ENCODE measurements around the gene SPATS2L. TPM values are rescaled to one million over a fixed set of nuclear protein-coding genes. Genes with fewer than 3 reads are reported as not detected.

Gene SPATS2L
- total RNA-seq, 1 experiment from 2014 or later: not detected

- no peak overlapping the region for H2AFZ ChIP-seq (ENCODE audit: low read length)
- H3K4me2 ChIP-seq (ENCODE audit: low read depth, low read length, poor library complexity, severe bottlenecking): no peak overlapping the region
- H3K4me3 ChIP-seq (ENCODE audit: low read length): no peak overlapping the region
- H3K4me1 ChIP-seq (ENCODE audit: low read length): no peaks in the 10 kb centered on the region
- no peak for DNase-seq
- H3K79me2 ChIP-seq (ENCODE audit: low read length): no peaks in the 10 kb centered on the region
- no peaks in the 10 kb centered on the region for H3K36me3 ChIP-seq (ENCODE audit: insufficient read depth, low read length)
- no peak overlapping the region for H3K27ac ChIP-seq (ENCODE audit: low read length)
- H3K27me3 ChIP-seq (ENCODE audit: low read length): no peaks in the 10 kb centered on the region
- no peak overlapping the region for H3K9ac ChIP-seq (ENCODE audit: low read length)
- no peaks in the 10 kb centered on the region for H3K9me2 ChIP-seq (replicated peaks; ENCODE audit: insufficient read depth, low read length)
- H3K9me3 ChIP-seq (ENCODE audit: low read length): no peaks in the 10 kb centered on the region
- no peaks in the 10 kb centered on the region for H4K20me1 ChIP-seq (ENCODE audit: insufficient read depth, low read depth, low read length)
These were observed 117.0 kb downstream of the SPATS2L start for GRCh38 chr2:200423541-200423940.

DNA sequence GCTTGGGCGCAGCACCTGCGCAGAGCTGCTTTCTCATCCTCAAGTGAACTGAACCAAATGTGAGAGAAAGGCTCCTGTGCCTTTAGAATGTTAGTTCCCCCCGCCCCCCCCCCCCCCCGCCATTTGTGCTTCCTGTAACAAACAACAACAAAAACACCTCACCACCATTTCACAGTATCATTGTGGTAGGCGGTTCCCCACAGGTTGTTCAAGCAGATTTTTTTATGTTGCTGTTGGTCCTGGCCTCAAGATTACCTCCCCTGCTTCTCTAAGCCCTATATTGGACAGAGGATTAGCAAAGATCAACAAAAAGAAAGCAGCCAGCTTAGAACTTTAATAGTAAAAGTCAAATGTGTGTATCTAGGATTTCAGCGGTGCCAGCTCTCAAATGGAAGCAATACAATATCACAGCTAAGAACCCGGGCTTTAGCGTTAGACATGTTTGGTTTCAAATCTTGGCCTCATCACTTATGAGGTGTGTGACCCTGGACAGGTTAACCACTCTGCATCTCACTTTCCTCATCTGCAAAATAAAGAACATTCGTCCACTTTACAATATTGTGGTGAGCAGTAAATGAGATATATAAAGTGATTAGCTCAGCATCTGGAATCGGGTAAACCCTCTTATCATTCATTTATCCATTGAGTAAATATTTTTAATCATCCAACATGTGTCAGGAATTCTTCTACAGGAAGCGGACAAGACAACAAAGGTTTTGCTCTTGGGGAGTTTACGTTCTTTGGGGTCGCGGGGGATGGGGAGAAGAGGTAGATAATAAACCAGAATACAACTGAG is 118.7 kb downstream of the SPATS2L start:
- H3K27ac ChIP-seq (ENCODE audit: low read length): no peak overlapping the region
- H3K9me2 ChIP-seq (replicated peaks; ENCODE audit: insufficient read depth, low read length): no peaks in the 10 kb centered on the region
- H3K9me3 ChIP-seq (ENCODE audit: low read length): no peaks in the 10 kb centered on the region
- no peak overlapping the region for H2AFZ ChIP-seq (ENCODE audit: low read length)
- H3K4me3 ChIP-seq (ENCODE audit: low read length): no peak overlapping the region
- no peaks in the 10 kb centered on the region for H3K4me1 ChIP-seq (ENCODE audit: low read length)
- H3K9ac ChIP-seq (ENCODE audit: low read length): no peak overlapping the region
- no peak for DNase-seq
- no peaks in the 10 kb centered on the region for H3K36me3 ChIP-seq (ENCODE audit: insufficient read depth, low read length)
- H3K4me2 ChIP-seq (ENCODE audit: low read depth, low read length, poor library complexity, severe bottlenecking): no peak overlapping the region
- H3K27me3 ChIP-seq (ENCODE audit: low read length): no peaks in the 10 kb centered on the region
- H3K79me2 ChIP-seq (ENCODE audit: low read length): no peaks in the 10 kb centered on the region
- no peaks in the 10 kb centered on the region for H4K20me1 ChIP-seq (ENCODE audit: insufficient read depth, low read depth, low read length)

- Histone ChIP-seq H3K79me2 (ENCODE audit: low read length) (no peaks in the 10 kb centered on the region), H3K9ac (ENCODE audit: low read length) (no peak overlapping the region), H3K36me3 (ENCODE audit: insufficient read depth, low read length) (no peaks in the 10 kb centered on the region)
These were observed 120.3 kb downstream of the SPATS2L start for GRCh38 chr2:200426754-200427153.

DNA sequence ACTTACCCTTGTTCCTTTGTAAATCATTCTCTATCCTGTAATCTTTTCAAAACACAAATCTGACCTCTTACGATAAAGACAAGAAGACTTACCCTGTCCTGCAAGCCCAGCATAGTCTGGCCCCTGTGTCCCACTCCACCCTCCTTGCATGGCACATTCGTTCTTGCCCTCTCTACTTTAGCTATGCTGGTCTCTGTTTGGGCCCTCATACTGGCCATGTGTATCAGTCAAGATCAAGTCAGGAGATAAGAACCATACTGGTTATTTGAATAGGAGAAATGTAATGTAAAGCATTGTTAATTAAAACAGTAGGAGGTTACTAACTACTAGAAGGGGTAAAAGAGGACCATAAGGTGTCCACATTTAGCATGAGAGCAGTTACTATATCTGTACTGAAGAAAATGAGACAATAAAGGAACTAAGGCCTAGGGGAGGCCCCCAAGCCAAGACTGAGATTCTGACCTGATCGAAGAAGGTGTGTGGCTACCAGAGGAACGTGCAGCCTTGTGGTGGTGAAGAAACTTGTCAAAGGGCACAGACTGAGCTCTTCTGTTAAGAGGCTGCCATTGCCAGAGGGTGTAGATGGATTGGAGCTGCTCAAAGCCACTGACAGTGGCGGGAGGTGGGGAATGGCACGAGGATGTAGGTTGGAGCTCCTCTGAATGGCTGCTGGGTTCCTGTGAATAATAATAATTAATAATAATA is 122.6 kb downstream of the SPATS2L start:
- Histone ChIP-seq H3K9ac (ENCODE audit: low read length) (no peak overlapping the region), H3K4me3 (ENCODE audit: low read length) (no peak overlapping the region), H4K20me1 (ENCODE audit: insufficient read depth, low read depth, low read length) (no peaks in the 10 kb centered on the region), H3K9me2 (replicated peaks; ENCODE audit: insufficient read depth, low read length) (no peaks in the 10 kb centered on the region), H3K27me3 (ENCODE audit: low read length) (no peaks in the 10 kb centered on the region), H3K79me2 (ENCODE audit: low read length) (no peaks in the 10 kb centered on the region), H3K4me2 (ENCODE audit: low read depth, low read length, poor library complexity, severe bottlenecking) (no peak overlapping the region), H3K4me1 (ENCODE audit: low read length) (no peaks in the 10 kb centered on the region), H2AFZ (ENCODE audit: low read length) (no peak overlapping the region), H3K36me3 (ENCODE audit: insufficient read depth, low read length) (no peaks in the 10 kb centered on the region), H3K27ac (ENCODE audit: low read length) (no peak overlapping the region), H3K9me3 (ENCODE audit: low read length) (no peaks in the 10 kb centered on the region)
- no peak for DNase-seq

More at GRCh38 chr2:200426754-200427153, 120.3 kb downstream of the SPATS2L start:
- Histone ChIP-seq H2AFZ (ENCODE audit: low read length) (no peak overlapping the region), H3K9me2 (replicated peaks; ENCODE audit: insufficient read depth, low read length) (no peaks in the 10 kb centered on the region), H3K4me1 (ENCODE audit: low read length) (no peaks in the 10 kb centered on the region), H3K27ac (ENCODE audit: low read length) (no peak overlapping the region), H4K20me1 (ENCODE audit: insufficient read depth, low read depth, low read length) (no peaks in the 10 kb centered on the region), H3K9me3 (ENCODE audit: low read length) (no peaks in the 10 kb centered on the region), H3K27me3 (ENCODE audit: low read length) (no peaks in the 10 kb centered on the region), H3K4me2 (ENCODE audit: low read depth, low read length, poor library complexity, severe bottlenecking) (no peak overlapping the region), H3K4me3 (ENCODE audit: low read length) (no peak overlapping the region)
- DNase-seq: no peak

DNA sequence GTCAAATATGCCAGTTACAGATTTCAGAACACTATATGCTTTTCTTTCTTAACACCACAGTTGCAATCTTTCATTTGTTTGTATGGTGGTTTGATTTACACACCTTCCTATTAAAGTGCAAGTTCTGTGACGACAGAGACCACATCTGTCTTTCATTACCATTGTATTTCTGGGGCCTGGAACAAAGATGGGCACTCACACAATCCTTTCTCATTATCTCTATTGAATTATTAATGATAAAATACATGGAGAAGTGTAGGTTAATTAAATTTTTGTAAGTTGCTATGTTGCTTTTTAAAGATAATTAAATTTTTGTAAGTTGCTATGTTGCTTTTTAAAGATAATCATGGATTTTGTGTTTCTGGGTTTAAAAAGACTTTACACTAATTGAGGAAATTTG is 123.5 kb downstream of the SPATS2L start:
- Histone ChIP-seq H3K4me2 (ENCODE audit: low read depth, low read length, poor library complexity, severe bottlenecking) (no peak overlapping the region), H3K27ac (ENCODE audit: low read length) (no peak overlapping the region), H3K27me3 (ENCODE audit: low read length) (no peaks in the 10 kb centered on the region), H4K20me1 (ENCODE audit: insufficient read depth, low read depth, low read length) (no peaks in the 10 kb centered on the region), H3K9ac (ENCODE audit: low read length) (no peak overlapping the region), H3K4me3 (ENCODE audit: low read length) (no peak overlapping the region), H3K4me1 (ENCODE audit: low read length) (no peaks in the 10 kb centered on the region), H2AFZ (ENCODE audit: low read length) (no peak overlapping the region), H3K79me2 (ENCODE audit: low read length) (no peaks in the 10 kb centered on the region), H3K9me3 (ENCODE audit: low read length) (no peaks in the 10 kb centered on the region), H3K36me3 (ENCODE audit: insufficient read depth, low read length) (no peaks in the 10 kb centered on the region), H3K9me2 (replicated peaks; ENCODE audit: insufficient read depth, low read length) (no peaks in the 10 kb centered on the region)
- no peak for DNase-seq

GRCh38 chr2:200431996-200432705 is 125.7 kb downstream of the SPATS2L start:
- Histone ChIP-seq H3K4me1 (ENCODE audit: low read length) (no peaks in the 10 kb centered on the region), H3K27me3 (ENCODE audit: low read length) (no peaks in the 10 kb centered on the region), H3K9me2 (replicated peaks; ENCODE audit: insufficient read depth, low read length) (no peaks in the 10 kb centered on the region), H3K9me3 (ENCODE audit: low read length) (no peaks in the 10 kb centered on the region), H3K9ac (ENCODE audit: low read length) (no peak overlapping the region), H3K27ac (ENCODE audit: low read length) (no peak overlapping the region), H3K4me3 (ENCODE audit: low read length) (no peak overlapping the region), H3K36me3 (ENCODE audit: insufficient read depth, low read length) (no peaks in the 10 kb centered on the region), H3K4me2 (ENCODE audit: low read depth, low read length, poor library complexity, severe bottlenecking) (no peak overlapping the region), H2AFZ (ENCODE audit: low read length) (no peak overlapping the region), H3K79me2 (ENCODE audit: low read length) (no peaks in the 10 kb centered on the region), H4K20me1 (ENCODE audit: insufficient read depth, low read depth, low read length) (no peaks in the 10 kb centered on the region)
- no peak for DNase-seq

DNA sequence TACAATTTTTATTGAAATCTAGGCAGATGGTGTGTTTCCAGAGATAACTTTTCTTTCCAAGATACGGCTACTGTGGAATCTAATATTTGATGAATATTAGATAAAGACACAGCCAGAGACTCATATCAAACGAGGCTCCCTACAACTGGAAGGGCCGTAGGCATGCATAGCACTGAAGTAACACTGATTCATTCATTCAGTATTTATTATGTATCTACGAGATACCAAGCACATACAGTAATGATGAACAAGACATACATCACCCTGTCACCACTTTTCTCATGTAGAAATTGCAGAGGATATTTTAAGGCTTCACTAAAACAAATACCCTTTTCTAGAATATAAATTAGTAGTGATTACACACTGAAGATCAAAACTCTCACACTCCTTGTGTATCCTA is 128.9 kb downstream of the SPATS2L start:
- H3K36me3 ChIP-seq (ENCODE audit: insufficient read depth, low read length): no peaks in the 10 kb centered on the region
- no peak overlapping the region for H3K4me2 ChIP-seq (ENCODE audit: low read depth, low read length, poor library complexity, severe bottlenecking)
- no peaks in the 10 kb centered on the region for H3K27me3 ChIP-seq (ENCODE audit: low read length)
- H3K9me2 ChIP-seq (replicated peaks; ENCODE audit: insufficient read depth, low read length): no peaks in the 10 kb centered on the region
- H3K4me3 ChIP-seq (ENCODE audit: low read length): no peak overlapping the region
- DNase-seq: no peak
- no peaks in the 10 kb centered on the region for H3K79me2 ChIP-seq (ENCODE audit: low read length)
- H3K9ac ChIP-seq (ENCODE audit: low read length): no peak overlapping the region
- H2AFZ ChIP-seq (ENCODE audit: low read length): no peak overlapping the region
- H3K4me1 ChIP-seq (ENCODE audit: low read length): no peaks in the 10 kb centered on the region
- H4K20me1 ChIP-seq (ENCODE audit: insufficient read depth, low read depth, low read length): no peaks in the 10 kb centered on the region
- no peak overlapping the region for H3K27ac ChIP-seq (ENCODE audit: low read length)
- no peaks in the 10 kb centered on the region for H3K9me3 ChIP-seq (ENCODE audit: low read length)

DNA sequence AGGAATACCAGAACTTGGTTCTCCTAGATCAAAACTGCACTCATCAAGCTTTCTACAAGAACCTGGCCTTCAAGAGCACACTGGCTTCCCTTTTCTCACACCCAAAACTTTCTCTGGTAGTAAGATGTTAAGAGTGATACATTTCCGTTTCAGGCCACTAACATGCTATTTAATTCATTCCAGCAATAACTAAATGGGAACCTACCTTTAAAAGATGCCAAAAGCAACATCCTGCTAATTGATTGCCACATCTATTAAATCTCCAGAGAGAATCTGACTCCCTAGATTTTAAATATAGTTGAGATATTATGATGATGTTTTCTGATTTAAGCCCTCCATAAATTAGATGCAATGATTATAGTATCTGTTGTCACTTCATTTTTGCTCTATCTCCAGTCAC is 131.8 kb downstream of the SPATS2L start:
- Histone ChIP-seq H3K27ac (ENCODE audit: low read length) (no peak overlapping the region), H4K20me1 (ENCODE audit: insufficient read depth, low read depth, low read length) (no peaks in the 10 kb centered on the region), H2AFZ (ENCODE audit: low read length) (no peak overlapping the region), H3K9ac (ENCODE audit: low read length) (no peak overlapping the region), H3K9me3 (ENCODE audit: low read length) (no peaks in the 10 kb centered on the region), H3K9me2 (replicated peaks; ENCODE audit: insufficient read depth, low read length) (no peaks in the 10 kb centered on the region), H3K4me2 (ENCODE audit: low read depth, low read length, poor library complexity, severe bottlenecking) (no peak overlapping the region), H3K36me3 (ENCODE audit: insufficient read depth, low read length) (no peaks in the 10 kb centered on the region), H3K79me2 (ENCODE audit: low read length) (no peaks in the 10 kb centered on the region), H3K27me3 (ENCODE audit: low read length) (no peaks in the 10 kb centered on the region), H3K4me3 (ENCODE audit: low read length) (no peak overlapping the region), H3K4me1 (ENCODE audit: low read length) (no peaks in the 10 kb centered on the region)
- DNase-seq: no peak
